Vagina (tissue), 2 donors: ENCODE measurements around the gene SLC17A3.

Experiments used
- CTCF ChIP-seq, 3 experiments: fragments of 450-650 bp in 2 of 3; fragments of 200-600 bp in 1 of 3; sonication (generic) in 1 of 3; IDR thresholded peaks; one replicate each; pipeline ENCODE4 v1.5.1; 2017 to 2019; ENCODE audit warnings: antibody characterized with exemption in 3 of 3, mild to moderate bottlenecking in 2 of 3, moderate library complexity in 2 of 3
- POLR2AphosphoS5 ChIP-seq, 2 donors: sonication (generic); formaldehyde crosslinking; IDR thresholded peaks; one replicate each; pipeline ENCODE4 v1.9.0; 2017; ENCODE audit warnings: antibody characterized with exemption in 2 of 2, mild to moderate bottlenecking in 2 of 2, low read depth in 1 of 2; ENCODE audit not compliant: insufficient read depth in 1 of 2

GRCh38 chr6:25888626-25889025 is 14.6 kb upstream of the SLC17A3 start:
- TF ChIP-seq CTCF (IDR thresholded peaks at IDR 0.05) = no peak
- no peak for TF ChIP-seq POLR2AphosphoS5 (IDR thresholded peaks at IDR 0.05; ENCODE audit: insufficient read depth in 1 of 2, low read depth in 1 of 2)
